Natural killer cell (primary cell): ENCODE results near the gene CEP135. TPM values are rescaled to one million over a fixed set of nuclear protein-coding genes. Genes with fewer than 3 reads are reported as not detected.

ENCODE experiments used
- ATAC-seq, 3 donors: fragments of 150-1000 bp in 2 of 3; fragments of 200-7000 bp in 1 of 3; cut with Tn5 transposase; 1 replicate in 1 of 3; 2 replicates in 2 of 3; pipeline ENCODE4 v1.10.0; 2021; ENCODE audit warnings: mild to moderate bottlenecking in 2 of 3, moderate library complexity in 2 of 3
- DNase-seq, 2 donors: peaks; one replicate each; pipeline versions ENCODE4 v3.0.0 to v3.0.0-alpha.2; 2013 to 2021; ENCODE audit warnings: mixed read lengths in 1 of 2
- H3K27ac ChIP-seq: one replicate; pipeline ENCODE4 v1.5.1; 2013; ENCODE audit warnings: mild to moderate bottlenecking, low read length
- H3K27me3 ChIP-seq: one replicate; pipeline ENCODE4 v1.6.1; 2013; ENCODE audit warnings: low read length; ENCODE audit not compliant: control insufficient read depth, insufficient read depth
- H3K36me3 ChIP-seq: one replicate; pipeline ENCODE4 v1.6.1; 2013; ENCODE audit warnings: low read length; ENCODE audit not compliant: control insufficient read depth, insufficient read depth
- H3K4me1 ChIP-seq: one replicate; pipeline ENCODE4 v1.6.1; 2013; ENCODE audit warnings: low read length; ENCODE audit not compliant: control insufficient read depth, insufficient read depth
- H3K4me3 ChIP-seq: one replicate; pipeline ENCODE4 v1.5.1; 2013; ENCODE audit warnings: low read length
- H3K9me3 ChIP-seq: one replicate; pipeline ENCODE4 v1.6.1; 2013; ENCODE audit warnings: low read length; ENCODE audit not compliant: control insufficient read depth, insufficient read depth
- H3K27ac Mint-ChIP-seq, 2 donors: one replicate each; pipeline ENCODE4 v1.8.0; 2022; ENCODE audit warnings: mild to moderate bottlenecking in 2 of 2, mixed read lengths in 2 of 2, moderate library complexity in 1 of 2
- H3K27me3 Mint-ChIP-seq, 2 donors: one replicate each; pipeline ENCODE4 v1.8.0; 2022; ENCODE audit warnings: low read depth in 2 of 2, mixed read lengths in 2 of 2
- H3K36me3 Mint-ChIP-seq: one replicate; pipeline ENCODE4 v1.8.0; 2022; ENCODE audit warnings: mixed read lengths
- H3K4me1 Mint-ChIP-seq, 2 donors: one replicate each; pipeline ENCODE4 v1.8.0; 2022; ENCODE audit warnings: mixed read lengths in 2 of 2
- H3K4me3 Mint-ChIP-seq: one replicate; pipeline ENCODE4 v1.8.0; 2022; ENCODE audit warnings: mild to moderate bottlenecking, moderate library complexity, mixed read lengths
- H3K9me3 Mint-ChIP-seq, 2 donors: one replicate each; pipeline ENCODE4 v1.8.0; 2022; ENCODE audit warnings: mixed read lengths in 2 of 2
- CTCF ChIP-seq: fragments of 200-600 bp; IDR thresholded peaks from one replicate; pipeline ENCODE4 v1.8.0; 2022; ENCODE audit warnings: antibody characterized with exemption
- WGBS: methylation state at CpG from one replicate; pipeline ENCODE4 v1.1.7; 2013; ENCODE audit warnings: missing lambda C conversion rate; ENCODE audit not compliant: insufficient coverage; 5-methylcytosine and 5-hydroxymethylcytosine counted together
- intact Hi-C: fragments of 100-400 bp; cut with micrococcal nuclease; formaldehyde crosslinking; loops from one replicate; pipeline ENCODE4 v1.14.2; 2022
- total RNA-seq, 4 donors: library from RNA; stranded (reverse); fragments of 120-200 nt in 1 of 4; gene quantifications; one replicate each; pipeline versions ENCODE4 v1.2.3 to v1.2.4, GENCODE V29; 2013 to 2022

The CEP135 gene
- total RNA-seq, 3 donors from 2014 or later (not counting 1 experiment from before 2014, with no cell fraction given): 18.7 to 24.4 (median 19.9) TPM

- Mint-ChIP-seq H3K4me1 (peaks cover 9 to 11% of the 10 kb centered on the region in 2 donors), H3K27me3 (no peaks in the 10 kb centered on the region), H3K4me3 (no peak overlapping the region), H3K9me3 (no peaks in the 10 kb centered on the region), H3K36me3 (no peaks in the 10 kb centered on the region), H3K27ac (no peak overlapping the region)
- H3K27me3 ChIP-seq: no peaks in the 10 kb centered on the region
- peaks cover 5% of the 10 kb centered on the region for H3K36me3 ChIP-seq
- H3K4me1 ChIP-seq: no peaks in the 10 kb centered on the region
- no peak for TF ChIP-seq CTCF
- DNase-seq: no peak
- WGBS: 100% methylated on average over 1 of the region's 1 CpG
- H3K9me3 ChIP-seq: no peaks in the 10 kb centered on the region
- intact Hi-C loops: no loop called here
- no peak overlapping the region for H3K4me3 ChIP-seq
- ATAC-seq: no peak
- H3K27ac ChIP-seq: no peak overlapping the region
These were observed 38.6 kb upstream of the CEP135 start for GRCh38 chr4:55910140-55910539.

GRCh38 chr4:55912249-55912648, 36.5 kb upstream of the CEP135 start:
- H3K9me3 ChIP-seq: no peaks in the 10 kb centered on the region
- Mint-ChIP-seq H3K4me3 (no peak overlapping the region), H3K27me3 (no peaks in the 10 kb centered on the region), H3K36me3 (no peaks in the 10 kb centered on the region), H3K9me3 (no peaks in the 10 kb centered on the region), H3K4me1 (peaks cover 6 to 7% of the 10 kb centered on the region in 2 donors), H3K27ac (no peak overlapping the region)
- ATAC-seq (no peak), DNase-seq (no peak)
- H3K36me3 ChIP-seq: no peaks in the 10 kb centered on the region
- no peak for TF ChIP-seq CTCF
- H3K4me1 ChIP-seq: no peaks in the 10 kb centered on the region
- H3K27me3 ChIP-seq: no peaks in the 10 kb centered on the region
- H3K27ac ChIP-seq: no peak overlapping the region
- 90% methylated on average over 6 of the region's 6 CpGs for WGBS
- intact Hi-C loops: no loop called here
- no peak overlapping the region for H3K4me3 ChIP-seq

GRCh38 chr4:55920571-55920970, 28.2 kb upstream of the CEP135 start:
- no peak overlapping the region for H3K27ac Mint-ChIP-seq
- DNase-seq: no peak
- whole genome bisulfite sequencing: 83% methylated on average over 5 of the region's 5 CpGs
- H3K36me3 Mint-ChIP-seq: no peaks in the 10 kb centered on the region
- no peaks in the 10 kb centered on the region for H3K27me3 ChIP-seq
- no peak overlapping the region for H3K4me3 Mint-ChIP-seq
- no peaks in the 10 kb centered on the region for H3K9me3 ChIP-seq
- intact Hi-C loops: no loop called here
- no peaks in the 10 kb centered on the region for H3K4me1 Mint-ChIP-seq
- no peak overlapping the region for H3K27ac ChIP-seq
- no peaks in the 10 kb centered on the region for H3K9me3 Mint-ChIP-seq
- H3K4me3 ChIP-seq: no peak overlapping the region
- no peak for TF ChIP-seq CTCF
- peaks cover 0 to 10% of the 10 kb centered on the region in 2 donors for H3K27me3 Mint-ChIP-seq
- H3K36me3 ChIP-seq: no peaks in the 10 kb centered on the region
- no peaks in the 10 kb centered on the region for H3K4me1 ChIP-seq
- ATAC-seq: no peak

DNA sequence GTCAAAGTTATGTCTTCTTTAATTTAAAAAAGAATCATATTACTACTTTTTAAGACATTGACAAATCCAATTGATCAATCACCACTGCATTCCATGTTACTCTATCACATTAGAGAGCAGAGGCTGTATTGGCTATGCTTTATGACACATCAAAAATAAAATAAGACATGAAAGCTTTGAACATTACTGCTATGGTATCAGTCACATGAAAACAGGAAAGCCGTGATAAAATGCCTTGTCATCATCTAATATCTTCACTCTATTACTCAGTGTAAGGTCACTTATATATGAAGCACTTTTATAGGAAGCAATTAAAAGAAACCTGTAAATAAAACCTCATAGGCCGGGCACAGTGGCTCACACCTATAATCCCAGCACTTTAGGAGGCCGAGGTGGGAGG, 27.7 kb upstream of the CEP135 start:
- ATAC-seq: no peak
- no peak overlapping the region for H3K27ac Mint-ChIP-seq
- no peaks in the 10 kb centered on the region for H3K9me3 Mint-ChIP-seq
- Histone ChIP-seq H3K9me3 (no peaks in the 10 kb centered on the region), H3K4me3 (no peak overlapping the region), H3K27me3 (no peaks in the 10 kb centered on the region), H3K4me1 (no peaks in the 10 kb centered on the region), H3K36me3 (no peaks in the 10 kb centered on the region), H3K27ac (no peak overlapping the region)
- H3K4me1 Mint-ChIP-seq: no peaks in the 10 kb centered on the region
- TF ChIP-seq CTCF: no peak
- no peak for DNase-seq
- H3K27me3 Mint-ChIP-seq: peaks cover 0 to 10% of the 10 kb centered on the region in 2 donors
- no peaks in the 10 kb centered on the region for H3K36me3 Mint-ChIP-seq
- no peak overlapping the region for H3K4me3 Mint-ChIP-seq
- 63% methylated on average over 3 of the region's 3 CpGs for WGBS
- intact Hi-C loops: no loop called here
